Gastroesophageal sphincter (tissue), 3 donors: Measurements from ENCODE around the gene SLC6A3.

Source experiments
- CTCF ChIP-seq, 4 experiments: fragments of 200-600 bp in 2 of 4; fragments of 450-650 bp in 2 of 4; sonication (generic) in 1 of 4; IDR thresholded peaks; one replicate each; pipeline ENCODE4 v1.5.1; 2017 to 2019; ENCODE audit warnings: antibody characterized with exemption in 4 of 4, mild to moderate bottlenecking in 2 of 4, moderate library complexity in 2 of 4
- EP300 ChIP-seq: sonication (generic); formaldehyde crosslinking; IDR thresholded peaks from one replicate; pipeline ENCODE4 v1.6.1; 2017; ENCODE audit warnings: antibody characterized with exemption, mild to moderate bottlenecking
- POLR2A ChIP-seq, 2 donors: fragments of 450-650 bp; IDR thresholded peaks; one replicate each; pipeline ENCODE4 v1.6.1; 2017; ENCODE audit warnings: antibody characterized with exemption in 2 of 2, mild to moderate bottlenecking in 2 of 2, moderate library complexity in 1 of 2

- no peak for TF ChIP-seq EP300
- TF ChIP-seq CTCF (IDR thresholded peaks at IDR 0.05) = no peak
- TF ChIP-seq POLR2A (IDR thresholded peaks at IDR 0.05) = no peak
These were observed 92.7 kb downstream of the SLC6A3 start for GRCh38 chr5:1352231-1353219.
